Heart left ventricle (tissue), 13 donors: ENCODE measurements around the gene NUDT8.

ENCODE experiments used
- CTCF ChIP-seq, 12 donors: fragments of 200-600 bp; sonication (generic) in 4 of 12; IDR thresholded peaks; one replicate each; pipeline versions ENCODE4 v1.5.0 to v1.8.0; 2018 to 2022; ENCODE audit warnings: antibody characterized with exemption in 12 of 12, mild to moderate bottlenecking in 5 of 12
- POLR2A ChIP-seq, 2 donors: fragments of 450-650 bp; IDR thresholded peaks; one replicate each; pipeline ENCODE4 v1.6.1; 2017; ENCODE audit warnings: antibody characterized with exemption in 2 of 2, mild to moderate bottlenecking in 2 of 2, moderate library complexity in 2 of 2
- donor health status: ischemic (EF 13 %, LVEDD 7.1; RV severe dilation, severe dysfunction).
- donor health status: DM: no; HTN: yes; CAD: no.
- donor health status: DM: no; HTN: no; CAD: no.
- donor health status: ischemic (EF 25% LVEDD 6.9; RV normal size, moderate dysfunction).
- donor health status: ischemic (EF 25% LVEDD 5.7; RV mildly dilated, moderate dysfunction).
- donor health status: ischemic (EF 35%, LVEDD 5.7; RV mildly dilated, moderate dysfunction).
- donor health status: nonischemic (EF 11% LVEDD 7.7; RV severe dilation, severe dysfunction).
- donor health status: DM: yes; HTN: yes; CAD: no.
- donor health status: PGD.
- donor health status: ischemic (EF 29% LVEDD 5.4; RV normal size, mild dysfunction).
- donor health status: nonischemic (EF 23%, LVEDD 6.1; RV moderate dilation, normal function).

- TF ChIP-seq CTCF (IDR thresholded peaks at IDR 0.05): peak; percentile 19 to 56 (median 38)
- no peak for TF ChIP-seq POLR2A (IDR thresholded peaks at IDR 0.05)
Measured at GRCh38 chr11:67614730-67615714, 14.7 kb downstream of the NUDT8 start.
